Smooth muscle cell of the brain vasculature (primary cell): ENCODE results near the gene NPAS3.

Experiments used
- DNase-seq: peaks from one replicate; pipeline ENCODE4 v3.0.0-alpha.2; 2012; ENCODE audit warnings: low read depth, low spot score

The NPAS3 gene

DNA sequence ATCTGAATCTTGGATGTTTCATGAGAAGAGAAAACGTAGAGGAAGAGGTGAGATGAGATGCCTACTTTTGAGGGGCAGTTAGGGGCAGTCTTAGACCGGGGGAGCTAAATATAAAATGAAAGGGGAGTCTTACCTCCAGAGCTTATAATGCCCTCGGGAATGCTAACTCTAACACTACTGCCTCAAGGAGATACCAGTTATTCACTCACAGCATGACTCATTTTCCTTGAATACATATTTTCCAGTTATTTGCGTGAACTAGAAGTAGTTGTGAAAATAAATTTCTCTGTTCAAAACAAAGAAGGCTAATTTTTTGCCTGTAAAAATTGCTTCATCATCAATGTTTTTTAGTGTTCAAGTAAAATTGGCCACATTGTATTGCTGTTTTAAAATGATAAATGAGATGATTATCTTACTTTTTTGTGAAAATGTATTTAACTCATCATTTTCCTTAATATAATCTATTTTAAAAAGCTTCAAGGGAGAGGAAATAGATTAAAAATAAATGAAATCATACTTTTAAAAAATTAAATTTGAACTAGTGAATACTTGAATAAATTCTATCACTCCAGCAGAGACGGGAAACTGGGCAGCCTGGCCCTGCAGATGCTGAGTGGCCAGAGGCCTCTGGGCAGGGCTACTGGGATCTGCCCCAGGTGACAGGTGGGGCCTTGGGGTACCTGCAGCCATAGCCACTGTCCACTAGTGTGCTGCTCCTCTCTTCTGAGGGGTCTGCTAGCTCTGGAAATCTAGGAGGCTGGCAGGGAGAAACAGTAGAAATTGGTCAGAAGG, 672.9 kb downstream of the NPAS3 start:
- DNase-seq = no peak

DNA sequence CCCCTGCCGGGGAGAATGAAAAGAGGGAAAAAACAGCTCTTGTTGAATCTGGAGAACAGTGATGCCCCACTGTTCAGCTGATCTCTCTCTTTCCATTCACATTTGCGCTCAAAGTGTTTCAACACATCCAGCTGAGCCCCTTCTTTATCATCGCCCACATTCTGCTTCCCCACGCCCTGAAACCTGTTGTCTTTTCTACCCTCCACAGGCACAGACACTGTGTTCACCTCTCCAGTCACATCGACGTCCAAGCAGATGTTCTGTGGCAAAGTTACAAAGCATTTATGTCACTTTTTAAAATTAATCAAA, 673.5 kb downstream of the NPAS3 start:
- DNase-seq = no peak

DNA sequence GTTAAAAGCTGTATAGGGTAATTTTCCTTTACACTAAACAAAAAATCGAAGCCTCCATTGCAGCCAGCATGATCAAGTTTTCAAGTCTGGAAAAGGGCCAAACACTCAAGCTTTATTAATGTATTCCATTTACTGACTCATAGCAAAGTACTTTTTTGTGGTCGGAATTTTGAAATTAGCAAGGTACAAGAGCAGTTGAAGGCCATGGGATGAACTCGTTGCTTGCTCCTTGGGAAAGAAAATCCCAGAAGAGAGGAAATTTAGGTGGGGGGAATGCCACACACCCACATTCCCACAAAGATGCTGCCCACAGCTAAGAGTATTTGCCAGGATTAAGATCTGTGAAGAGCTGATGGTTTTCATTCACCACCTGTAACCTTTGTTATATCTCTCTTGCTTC, 678.5 kb downstream of the NPAS3 start:
- no peak for DNase-seq

DNA sequence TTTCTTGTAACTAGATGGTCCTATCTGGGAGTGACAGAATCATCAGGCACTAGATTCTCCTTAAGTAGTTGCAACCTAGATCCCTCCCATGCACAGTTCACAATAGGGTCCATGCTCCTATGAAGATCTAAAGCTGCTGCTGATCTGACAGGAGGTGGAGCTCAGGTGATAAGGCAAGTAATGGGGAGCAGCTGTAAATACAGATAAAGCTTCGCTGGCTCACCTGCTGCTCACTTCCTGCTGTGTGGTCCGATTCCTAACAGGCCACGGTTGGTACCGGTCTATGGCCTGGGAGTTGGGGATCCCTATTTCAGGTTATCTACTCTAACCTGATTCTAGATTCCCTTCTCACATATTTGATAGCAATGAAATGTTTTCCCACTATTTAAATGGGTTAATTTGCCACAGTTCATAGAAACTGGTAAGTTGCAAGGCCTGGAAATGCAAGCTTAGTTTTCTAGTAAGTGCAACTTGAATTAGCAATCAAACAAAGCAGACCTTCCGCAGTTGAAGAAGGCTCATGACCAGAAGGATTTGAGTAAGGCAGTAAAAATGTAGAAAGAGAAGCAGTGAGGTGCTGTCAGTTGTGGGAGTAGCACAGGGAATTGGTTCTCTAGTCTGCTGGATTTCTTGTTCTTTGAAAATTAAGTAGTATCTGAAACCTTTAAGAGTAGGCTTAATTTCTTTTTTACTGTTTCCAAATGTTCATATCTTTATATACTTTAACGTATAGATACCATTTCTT, 679.9 kb downstream of the NPAS3 start:
- no peak for DNase-seq

DNA sequence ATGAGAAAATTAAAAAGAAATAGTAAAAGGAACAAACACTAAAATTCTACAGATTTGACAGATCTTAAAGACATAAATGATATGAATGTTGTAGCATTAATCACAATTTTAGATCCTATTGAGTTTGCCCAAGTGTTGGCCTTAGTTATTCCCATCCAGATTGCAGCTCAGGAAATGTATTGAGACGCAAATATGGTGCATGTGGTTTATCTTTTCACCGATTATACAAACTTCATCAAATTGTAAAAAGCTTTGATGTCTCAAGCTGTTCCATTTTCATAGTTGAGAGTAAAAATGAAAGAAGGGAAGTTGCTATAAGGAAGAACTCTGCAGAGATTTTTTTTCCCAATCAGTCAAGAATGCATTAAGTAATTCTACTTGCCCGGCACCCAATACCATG, 683.8 kb downstream of the NPAS3 start:
- DNase-seq = no peak

DNA sequence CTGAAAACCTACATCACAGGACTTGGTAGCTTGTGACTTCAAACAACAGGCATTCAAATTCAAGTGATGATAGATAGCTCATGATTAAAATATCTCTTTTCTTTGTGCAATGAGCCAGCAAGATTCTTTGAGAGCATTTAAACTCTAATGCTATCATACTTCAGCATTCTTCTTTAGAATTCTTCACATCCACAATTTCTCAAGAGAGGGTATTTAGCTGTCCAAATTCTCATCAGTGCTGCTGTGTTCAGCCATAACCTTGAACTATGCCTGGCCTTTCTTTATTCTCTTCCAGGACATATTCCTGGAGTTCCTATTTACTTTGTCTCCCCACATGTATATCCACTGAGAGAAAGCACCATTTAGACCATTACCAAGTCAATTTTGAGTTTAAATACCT, 691.1 kb downstream of the NPAS3 start:
- DNase-seq = no peak

DNA sequence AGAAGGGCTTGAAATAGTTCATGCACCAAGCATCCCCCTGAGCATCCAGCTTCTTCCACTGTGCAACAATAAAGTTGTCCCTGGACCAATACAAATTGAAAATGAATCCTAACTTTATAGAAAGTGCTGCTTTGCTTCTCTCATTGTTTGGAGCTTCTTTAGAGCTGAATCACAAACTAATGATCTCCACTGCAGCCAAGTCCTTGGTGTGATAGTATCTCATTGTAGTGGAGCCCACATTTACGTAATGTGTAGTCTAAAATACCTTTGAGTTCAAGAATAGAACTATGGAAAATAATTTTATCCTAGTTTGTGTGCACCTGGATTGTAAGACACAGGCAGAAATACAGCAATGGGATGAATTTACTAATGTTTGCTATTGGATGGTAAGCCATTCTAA, 692.3 kb downstream of the NPAS3 start:
- DNase-seq = no peak

DNA sequence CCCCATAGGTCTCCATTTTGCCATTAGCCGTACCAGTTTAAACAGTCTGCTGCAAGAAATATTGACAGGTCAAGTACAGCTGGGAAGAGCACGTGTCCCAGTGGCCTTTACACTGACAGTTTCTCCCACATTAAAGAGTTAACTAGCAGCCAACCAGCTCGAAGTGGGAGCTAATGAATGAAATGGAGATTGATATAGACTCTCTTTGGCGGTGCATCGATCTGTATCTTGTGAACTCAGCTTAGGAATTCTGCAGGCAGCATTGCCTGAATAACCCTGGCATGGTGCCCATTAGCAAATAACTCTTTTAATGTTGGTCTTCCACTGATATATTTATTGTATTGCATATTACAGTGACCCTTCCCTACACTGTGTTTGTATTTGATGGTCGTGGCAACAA, 692.8 kb downstream of the NPAS3 start:
- no peak for DNase-seq

DNA sequence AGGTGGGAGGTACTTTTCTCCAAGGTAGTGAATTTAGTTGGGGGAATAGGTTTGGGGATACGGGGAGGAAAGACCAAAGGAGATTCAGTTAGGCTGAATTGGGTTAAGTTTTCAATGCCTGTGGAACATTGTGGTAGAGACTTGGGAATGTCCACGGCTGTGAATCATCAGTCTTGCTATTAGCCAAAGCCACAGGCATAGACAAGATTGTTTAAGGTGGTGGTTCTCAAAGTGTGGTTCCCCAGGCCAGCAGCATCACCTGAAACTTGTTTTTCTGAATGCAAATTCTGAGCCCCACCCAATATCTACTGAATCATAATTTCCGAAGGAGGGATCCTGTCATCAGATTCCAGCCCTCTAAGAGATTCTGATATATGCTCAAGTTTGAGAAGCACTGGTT, 696.0 kb downstream of the NPAS3 start:
- DNase-seq = no peak

DNA sequence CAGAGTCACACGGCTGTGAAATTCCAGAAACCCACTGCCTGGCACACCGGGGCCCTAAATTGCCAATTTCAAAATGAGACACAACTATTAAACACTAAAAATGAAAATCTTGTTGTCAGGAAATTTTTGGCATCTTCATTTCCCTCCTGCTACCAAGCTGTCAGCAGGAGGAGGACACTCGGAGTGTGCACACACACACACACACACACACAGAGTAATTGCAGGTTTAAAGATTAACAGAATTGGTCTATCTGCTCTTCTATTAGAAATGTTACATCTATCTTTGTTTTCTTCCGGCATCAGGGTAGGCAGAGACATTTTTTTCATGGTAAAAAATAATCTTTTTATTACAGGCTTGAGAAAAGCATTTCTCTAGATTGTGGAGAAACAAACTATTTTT, 698.0 kb downstream of the NPAS3 start:
- no peak for DNase-seq

DNA sequence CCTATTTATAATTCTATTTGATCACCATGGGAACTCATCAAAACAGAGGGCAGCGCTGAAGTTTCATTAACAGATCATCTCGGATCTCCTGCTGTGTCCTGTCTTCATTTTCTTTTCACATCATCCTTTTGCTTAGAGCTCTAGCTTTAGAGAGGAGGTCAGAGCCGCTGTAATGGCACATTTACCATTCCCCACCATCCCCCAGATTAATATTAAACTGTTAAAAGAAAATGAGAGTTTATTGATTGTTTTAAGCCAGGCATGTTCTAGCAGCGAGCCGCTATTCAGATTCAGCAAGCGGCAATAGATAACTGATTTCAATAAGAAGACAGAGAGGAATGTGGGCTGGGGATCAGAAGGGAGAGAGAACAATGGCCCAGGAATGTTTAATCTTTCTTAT, 703.4 kb downstream of the NPAS3 start:
- DNase-seq = no peak

DNA sequence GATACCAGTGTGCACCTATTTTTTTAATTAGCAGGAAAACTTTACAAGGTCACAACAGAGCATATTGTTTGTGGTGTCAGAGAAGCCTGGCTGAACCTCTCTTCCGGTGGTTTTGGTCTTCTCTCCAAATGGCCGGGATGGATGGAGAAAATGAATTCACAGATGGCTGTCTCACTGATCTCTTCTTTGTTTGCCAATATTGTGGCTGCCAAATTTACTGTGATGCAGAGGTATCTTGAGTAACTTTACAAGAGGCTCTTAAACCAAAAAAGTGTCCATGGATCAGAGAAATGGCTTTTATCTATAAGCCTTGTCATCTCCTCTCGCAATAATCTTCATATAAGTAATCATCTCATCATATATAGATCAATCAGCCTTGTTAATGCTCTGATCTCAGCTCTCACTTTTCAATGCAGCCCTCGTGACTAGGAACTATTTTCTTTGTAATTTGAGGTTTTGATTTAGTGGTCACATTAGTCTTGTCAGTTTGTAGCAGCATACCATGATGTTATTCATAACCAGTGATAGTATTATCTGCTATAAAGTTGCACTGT, 704.1 kb downstream of the NPAS3 start:
- DNase-seq = no peak

DNA sequence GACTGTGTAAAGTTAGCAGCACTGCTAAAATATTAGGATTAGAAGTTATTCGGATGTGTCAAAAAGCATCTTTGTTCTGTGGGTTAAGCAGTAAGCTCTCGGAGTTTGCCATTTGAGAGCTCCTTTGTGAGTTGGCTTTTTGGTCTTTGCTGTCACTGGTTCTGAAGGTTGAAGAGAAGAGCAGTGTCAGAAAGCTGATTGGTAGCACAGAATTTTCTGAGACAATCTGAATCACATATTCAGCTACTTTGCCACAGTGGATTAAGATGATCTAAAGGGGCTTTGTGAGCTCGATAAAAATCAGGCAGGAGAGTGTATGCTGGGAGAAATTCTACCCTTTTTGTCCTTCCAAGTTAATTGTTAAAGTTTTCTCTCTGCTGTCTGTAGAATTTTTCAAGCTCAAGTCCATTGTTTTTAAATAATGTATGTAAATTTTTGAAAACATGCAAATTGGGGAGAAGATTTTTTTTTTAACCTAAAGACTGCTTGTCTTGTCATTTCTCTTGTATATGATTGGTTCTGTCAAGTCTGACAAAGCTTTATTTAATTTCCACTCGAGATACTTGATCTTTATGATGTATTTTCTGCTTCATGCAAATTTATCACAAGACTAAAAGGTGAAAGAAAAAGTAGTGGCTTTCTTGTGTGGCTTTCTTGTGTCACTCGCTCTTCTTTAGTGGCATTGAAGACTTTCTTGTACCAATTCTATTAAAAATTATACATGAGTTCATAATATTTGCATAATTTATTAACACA, 704.9 kb downstream of the NPAS3 start:
- no peak for DNase-seq

DNA sequence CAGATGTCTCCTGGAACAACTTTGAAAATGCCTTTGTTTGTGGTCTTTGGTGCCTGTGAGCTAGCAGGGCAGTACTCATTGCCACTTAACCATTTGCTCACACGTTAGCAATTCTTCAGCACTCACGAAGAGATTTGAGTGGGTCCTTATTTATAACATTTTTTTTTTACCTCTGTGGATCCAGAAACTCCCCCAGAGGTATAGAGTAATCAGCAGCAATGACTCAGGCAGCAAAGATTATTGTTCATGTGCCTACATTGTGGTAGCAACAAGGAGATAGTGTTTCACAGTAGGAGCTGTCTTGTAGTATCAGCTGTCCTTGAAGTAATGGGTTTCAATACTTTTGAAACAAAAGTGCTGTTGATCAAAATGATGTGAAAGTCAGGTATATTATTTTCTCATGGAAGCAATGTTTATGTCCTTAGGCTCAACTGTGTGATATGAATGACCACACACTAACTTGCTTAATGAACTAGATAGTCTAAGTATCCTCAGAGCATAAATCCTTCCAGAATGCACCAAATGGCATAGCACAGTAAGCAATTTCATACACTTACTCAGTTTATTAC, 708.1 kb downstream of the NPAS3 start:
- DNase-seq = no peak

DNA sequence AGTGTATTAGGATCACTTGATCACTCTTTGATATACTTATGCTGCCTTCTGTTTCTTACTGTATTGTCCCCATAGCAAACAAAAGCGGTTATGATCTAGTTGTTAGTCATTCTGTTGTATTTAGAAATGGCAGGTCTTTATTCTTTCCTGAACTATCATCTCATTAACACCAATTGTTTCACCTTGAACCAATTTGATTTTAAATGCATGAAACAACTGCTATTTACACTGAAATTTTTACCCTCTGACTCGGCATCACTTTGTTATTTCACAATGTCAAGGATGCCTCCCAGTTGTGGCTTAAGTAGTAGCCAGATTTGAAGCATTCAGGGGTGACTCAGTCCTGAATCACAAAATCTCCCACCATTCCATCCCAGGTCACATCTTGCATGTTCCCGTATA, 708.7 kb downstream of the NPAS3 start:
- DNase-seq = peak; percentile 70

DNA sequence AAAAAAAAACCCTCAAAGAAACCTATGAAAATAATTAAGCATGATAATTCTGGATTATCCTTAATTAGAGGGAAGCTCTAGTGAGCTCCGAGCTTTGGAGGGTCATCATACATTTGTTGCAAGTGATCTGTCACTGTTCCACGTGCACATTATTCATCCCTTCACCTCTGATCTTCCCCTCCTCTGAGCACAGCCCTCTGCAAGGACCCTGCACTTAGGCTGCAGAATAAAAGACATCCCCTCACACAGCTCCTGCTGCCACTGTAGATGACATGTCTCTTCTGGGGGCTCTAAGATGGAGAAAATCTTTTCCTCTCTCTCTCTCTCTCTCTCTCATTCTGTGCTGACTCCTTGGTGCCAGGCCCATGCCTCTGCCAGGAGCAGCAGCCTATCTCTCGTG, 711.8 kb downstream of the NPAS3 start:
- DNase-seq = no peak

DNA sequence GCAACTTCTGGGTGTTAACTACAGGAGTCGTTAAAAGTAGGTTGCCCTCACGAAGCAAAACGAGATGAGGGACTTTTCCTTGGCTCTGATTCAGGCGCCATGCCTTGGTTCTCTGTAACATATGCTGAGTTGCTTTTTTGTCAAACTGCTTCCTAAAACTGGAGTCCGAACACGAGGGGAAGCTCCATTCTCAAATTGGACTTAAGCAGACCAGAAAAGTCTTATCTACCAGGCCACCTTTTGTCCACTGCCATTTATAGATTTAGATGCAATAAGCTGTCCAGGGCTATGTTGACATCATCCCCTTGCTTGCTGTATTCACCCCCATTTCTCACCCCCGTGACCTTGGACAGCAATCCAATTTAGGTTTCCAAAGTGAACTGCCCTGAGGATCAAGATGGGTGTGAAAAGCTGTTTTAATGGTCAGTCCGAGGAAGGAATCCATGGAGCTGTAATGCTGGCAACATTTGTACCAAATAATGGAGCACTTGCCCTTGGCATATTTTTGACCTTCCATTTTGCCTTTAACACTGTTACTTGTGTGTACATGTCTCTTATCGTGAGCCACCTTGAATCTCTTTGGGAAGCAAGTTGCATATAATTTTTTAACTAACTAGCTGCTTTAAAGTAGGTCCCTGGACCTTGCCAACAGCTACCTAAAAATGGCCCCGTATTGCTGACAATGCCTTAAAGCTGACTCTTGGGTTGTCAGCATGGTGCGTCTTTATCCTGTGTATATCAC, 714.1 kb downstream of the NPAS3 start:
- no peak for DNase-seq

DNA sequence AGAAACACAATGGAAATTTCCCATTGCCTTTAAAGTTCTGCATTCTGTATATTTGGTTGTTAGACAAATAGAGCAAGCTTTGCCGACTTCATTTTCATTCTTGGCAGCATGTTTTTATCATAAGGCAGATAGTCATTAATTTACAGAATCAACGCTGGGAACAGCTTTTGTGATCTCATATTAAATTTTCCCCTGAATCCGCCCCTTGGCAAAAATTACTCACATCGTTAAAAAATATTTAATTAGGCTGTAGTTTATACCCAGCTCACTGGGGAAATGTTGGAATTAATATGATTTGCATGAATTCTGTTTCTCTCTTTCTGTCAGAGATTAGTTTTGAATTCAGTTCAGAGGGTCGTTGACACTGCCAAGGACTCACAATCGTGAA, 714.6 kb downstream of the NPAS3 start:
- DNase-seq = no peak

DNA sequence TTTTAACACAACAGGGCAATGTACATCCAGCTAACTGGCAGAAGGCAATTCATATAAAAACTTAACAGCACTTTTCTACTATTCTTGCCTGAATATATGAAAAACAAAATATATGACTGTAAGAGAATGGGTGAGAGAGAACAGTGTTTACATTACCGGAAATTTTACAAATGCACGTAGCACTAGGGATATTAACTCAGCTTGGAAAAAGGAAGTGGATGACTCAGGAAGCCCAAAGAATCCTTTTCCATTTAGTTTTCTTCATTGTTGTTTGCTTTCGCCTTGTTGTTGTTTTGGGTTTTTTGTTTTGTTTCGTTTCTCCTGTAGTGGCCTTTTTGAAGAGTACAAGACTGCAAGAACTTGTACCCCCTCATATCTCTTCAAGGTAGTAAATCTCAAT, 716.7 kb downstream of the NPAS3 start:
- DNase-seq = no peak

DNA sequence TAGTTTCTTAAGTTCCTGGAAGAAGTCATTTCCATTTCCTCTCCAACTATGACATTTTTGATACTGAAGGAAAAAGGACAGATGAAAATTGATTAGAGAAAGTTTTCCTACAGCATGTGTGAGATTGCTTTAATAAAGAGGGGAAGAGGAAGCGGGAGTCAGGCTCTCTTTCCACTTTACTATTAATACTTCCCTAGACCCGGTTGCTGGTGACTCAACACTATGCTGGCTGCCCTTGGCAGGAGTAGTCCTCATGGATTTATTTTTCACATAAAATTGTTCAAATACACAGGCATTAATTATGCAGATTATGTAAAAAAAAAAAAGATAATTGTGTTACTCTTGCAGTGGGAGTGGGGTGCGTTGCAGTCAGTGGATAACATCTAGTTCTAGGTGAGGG, 718.8 kb downstream of the NPAS3 start:
- DNase-seq = no peak

DNA sequence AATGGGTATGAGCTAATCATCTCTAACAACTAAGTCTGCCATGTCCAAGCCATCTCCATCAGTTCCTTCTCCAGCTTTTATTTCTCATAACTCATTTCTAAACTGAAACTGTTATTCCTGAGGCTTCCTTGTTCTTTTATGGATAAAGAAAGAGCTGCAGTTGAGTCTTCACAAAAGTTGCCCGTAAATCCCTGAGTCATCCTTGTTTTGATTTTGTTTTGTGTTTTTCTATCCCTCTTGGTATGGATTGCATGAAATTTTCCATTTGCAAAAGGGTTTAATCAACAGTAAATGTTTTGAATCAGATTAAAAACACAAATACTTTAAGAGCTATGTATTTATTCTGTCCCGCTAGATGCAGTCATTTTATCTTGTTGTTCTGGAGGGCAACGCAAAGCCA, 721.6 kb downstream of the NPAS3 start:
- no peak for DNase-seq

DNA sequence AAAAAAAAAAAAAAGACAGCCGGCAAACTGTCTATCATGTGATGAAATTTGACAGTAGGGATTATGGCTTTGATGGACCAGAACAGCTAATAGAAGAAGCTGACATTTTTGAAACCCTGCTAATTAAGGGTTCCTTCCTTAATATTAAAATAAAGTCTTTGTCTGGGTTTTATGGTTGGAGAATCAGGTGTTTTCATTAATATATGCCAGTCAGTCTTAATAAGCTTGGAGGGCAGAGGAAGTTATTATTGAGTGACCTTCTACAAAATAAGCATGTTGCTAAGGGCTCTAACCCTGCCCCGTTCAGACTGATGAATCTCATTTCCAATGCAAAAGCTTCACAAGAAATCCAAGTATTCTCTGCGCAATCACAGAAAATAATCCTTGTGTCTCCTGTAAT, 722.4 kb downstream of the NPAS3 start:
- no peak for DNase-seq
